ENCODE results near the gene TXNDC2.
A peak's percentile ranks its signal among the peaks of the same experiment; 100 is the strongest.

Gene TXNDC2

GRCh38 chr18:9914584-9915290 is 29.0 kb downstream of the TXNDC2 start:
- peak; percentile 7 to 39 for DNase-seq

DNA sequence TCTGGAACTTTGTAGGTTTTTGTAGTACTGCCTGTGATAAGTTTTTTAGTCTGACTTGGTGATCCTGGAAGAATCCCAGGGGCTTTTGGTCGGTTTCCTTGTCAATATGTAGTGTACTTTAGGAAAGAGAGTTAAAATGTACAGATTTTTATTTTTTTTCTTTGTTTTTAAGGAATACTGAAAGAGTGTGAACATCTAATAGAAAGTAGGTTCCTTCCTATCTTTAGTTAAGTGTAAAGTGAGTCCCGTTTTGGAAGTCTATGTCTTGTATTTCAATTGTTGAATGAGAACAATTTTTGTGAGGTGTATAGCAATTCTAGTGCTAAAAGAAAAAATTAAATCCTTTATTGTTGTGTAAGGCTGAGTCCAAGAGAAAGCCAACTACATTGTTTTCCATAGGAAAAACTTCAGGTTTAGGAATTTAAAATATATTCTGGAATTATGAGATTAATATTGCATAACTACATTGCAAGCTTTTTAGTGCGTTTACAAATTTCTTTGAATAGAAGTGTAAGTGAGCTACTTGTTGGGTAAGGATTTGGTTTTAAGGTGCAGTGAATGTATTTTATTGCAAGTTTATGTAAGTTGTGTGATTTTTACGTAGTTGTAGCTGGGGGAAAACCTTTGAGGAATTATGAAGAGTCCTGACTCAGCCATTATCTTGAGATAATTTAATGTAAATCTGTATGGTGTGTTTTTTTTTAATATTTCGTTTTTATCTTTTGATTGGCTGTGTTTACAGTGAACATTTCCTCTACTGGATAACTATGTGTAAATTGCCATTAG is 29.7 kb downstream of the TXNDC2 start:
- DNase-seq = no peak

DNA sequence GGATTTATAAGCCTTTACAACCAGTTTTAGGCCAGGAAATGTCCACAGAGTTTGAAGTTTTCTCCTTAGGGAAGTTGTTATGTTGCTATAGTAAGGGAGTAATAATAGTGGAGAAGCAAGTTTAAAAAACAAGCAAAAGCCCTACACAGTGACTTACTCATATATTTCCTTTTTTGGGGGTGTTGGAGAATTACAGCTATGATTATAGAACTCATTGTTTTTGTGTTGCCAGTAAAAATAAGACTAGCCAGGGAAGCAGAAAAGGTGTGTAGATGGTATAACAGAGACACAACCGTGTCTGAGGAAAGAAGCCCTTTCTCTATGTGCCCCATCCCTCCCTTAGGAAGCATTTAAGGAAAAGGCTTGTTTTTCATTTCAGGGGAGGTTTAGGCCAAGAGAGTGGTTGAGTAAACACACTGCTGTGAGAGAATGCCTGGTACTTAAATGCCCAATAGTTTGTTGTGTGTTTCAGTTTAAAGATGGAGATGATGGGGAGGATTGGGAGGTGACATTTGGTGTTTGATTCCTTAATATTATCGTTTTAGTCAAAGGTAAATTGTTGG is 30.4 kb downstream of the TXNDC2 start:
- DNase-seq = no peak

GRCh38 chr18:9916808-9917207 is 31.0 kb downstream of the TXNDC2 start:
- no peak for DNase-seq

DNA sequence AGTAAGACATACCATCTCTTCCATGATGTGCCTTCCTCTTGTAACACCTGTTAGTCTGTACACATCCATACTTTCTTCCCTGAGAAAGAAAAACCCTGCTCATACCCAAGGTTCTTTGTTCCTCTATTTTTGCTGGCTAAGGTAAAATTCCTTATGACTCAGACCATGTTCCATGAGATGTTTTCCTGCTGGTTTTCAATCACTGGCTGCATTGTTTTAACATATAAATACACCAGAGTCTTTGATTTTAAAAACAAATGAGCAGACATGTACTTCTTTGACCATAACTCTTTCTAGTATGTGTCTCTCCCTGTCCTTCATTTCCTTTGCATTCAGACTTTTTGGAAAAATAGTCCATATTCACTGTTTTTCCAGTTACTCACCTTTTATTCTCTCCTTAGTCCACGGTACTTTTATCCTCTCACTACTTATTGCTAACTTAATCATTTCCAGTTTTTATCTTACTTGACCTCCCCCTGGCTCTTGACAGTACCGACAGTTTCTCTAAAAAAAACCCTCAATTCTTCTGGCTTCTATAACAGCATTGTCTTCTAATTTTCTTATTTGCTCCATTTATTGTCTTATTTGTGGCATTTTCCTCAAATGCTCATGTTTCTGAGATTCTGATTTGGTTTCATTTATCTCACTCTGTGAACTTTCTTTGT is 32.4 kb downstream of the TXNDC2 start:
- no peak for DNase-seq

DNA sequence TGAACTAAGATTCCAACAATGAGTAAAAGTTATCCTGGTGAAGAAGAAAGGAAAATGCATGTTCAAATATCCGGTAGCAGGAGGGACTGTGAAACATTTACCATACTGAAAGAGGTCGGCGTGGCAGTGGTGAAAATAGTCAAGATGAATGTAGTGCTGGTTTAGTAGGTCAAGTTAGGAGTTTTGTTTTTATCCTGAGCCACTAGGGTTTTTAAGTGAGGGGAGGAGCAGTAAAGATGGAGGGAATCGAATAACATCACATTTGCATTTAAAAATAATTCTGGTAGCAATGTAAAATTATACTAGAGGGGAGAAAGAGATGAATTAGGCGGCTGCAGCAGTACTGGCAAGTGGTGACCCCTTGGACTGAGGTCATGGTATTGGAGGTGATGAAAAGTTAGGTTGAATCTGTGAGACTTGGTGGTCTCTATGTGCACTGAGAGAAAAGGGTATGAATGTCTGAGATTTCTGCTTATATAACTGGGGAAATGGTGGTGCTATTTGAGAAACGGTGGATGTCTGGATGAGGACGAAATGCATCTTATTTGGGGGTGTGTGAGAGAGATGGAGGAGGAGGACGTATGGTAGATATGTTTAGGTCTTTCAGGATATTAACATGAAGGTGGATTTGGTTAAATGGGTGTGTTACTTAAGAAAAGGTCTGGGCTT is 33.9 kb downstream of the TXNDC2 start:
- no peak for DNase-seq

GRCh38 chr18:9922592-9923311 is 37.0 kb downstream of the TXNDC2 start:
- no peak for DNase-seq

DNA sequence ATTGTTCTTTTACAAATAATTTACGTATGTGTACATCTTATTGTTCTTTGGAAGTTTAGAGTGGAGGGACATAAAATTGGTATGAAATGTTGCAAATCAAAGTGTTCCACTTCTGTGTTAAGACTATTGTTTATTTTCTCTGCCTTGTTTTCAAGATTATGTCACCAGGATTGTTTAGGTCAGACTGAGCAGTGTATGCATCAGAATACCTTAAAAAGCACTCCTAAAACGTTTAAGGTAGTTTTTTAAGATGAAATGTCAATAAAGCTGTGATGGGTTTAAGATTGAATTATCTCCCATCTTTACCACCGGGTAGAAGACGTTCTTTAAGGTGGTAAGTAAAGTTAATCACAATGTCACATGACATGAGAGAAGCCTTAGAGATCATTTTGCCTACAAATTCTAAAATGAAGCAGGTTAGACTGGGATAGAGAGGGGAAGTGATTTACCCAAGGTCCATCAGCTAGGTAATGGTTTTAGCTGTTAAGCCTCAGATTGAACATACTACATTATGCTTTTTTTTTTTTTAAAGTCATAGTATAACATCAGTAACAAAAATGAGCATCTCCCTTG is 38.7 kb downstream of the TXNDC2 start:
- DNase-seq = no peak

GRCh38 chr18:9925369-9925768 is 39.6 kb downstream of the TXNDC2 start:
- DNase-seq = no peak

DNA sequence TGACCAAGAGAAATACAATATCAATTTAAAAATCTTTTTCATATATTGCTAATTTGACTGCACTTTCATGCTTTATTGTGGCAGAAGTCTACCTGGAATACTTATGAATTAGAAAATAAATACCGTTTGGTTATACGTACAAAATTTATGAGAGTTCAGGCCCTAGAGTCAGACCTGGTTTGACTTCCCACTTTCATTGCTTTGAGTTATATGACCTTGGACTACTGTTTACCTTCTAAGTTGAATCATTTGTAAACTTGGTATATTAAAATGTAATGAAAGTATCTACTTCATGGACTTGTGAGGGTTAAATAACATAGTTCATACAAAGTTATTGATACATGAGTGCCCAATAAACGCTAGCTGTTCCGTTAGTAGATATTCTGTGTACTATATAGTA is 40.0 kb downstream of the TXNDC2 start:
- DNase-seq = no peak

DNA sequence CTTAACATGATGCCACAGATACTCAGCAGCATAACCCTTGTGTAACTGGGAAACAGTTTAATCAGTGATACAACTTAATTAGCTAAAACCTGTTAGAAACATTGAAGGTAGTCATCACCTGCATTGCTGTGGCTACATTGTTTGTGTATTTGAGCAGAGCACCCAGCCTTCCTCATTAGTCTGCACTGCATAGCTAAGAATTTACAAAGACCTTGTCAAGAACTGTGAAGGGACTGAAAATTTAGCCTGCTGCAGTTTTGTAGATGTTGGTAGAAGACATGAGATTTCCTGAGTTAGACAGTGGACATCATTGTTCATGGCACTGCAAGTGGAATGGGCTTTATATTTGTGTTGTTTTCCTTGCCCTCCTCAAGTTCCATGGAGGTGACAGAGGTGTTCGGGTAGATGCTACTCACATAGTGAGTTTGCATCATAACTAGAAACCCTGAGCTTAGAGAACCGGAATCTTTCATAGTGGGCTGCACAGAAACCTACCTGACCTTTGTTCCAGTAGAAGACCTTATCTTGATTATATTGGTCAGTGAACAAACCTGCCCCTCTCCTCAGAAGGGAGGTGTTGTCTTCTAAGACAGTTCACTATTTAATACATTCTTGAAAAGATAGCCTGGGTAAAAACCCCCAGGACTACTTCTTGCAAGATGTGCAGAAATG is 40.6 kb downstream of the TXNDC2 start:
- DNase-seq = no peak

- DNase-seq = no peak
Measured at GRCh38 chr18:9926977-9927376, 41.2 kb downstream of the TXNDC2 start.

DNA sequence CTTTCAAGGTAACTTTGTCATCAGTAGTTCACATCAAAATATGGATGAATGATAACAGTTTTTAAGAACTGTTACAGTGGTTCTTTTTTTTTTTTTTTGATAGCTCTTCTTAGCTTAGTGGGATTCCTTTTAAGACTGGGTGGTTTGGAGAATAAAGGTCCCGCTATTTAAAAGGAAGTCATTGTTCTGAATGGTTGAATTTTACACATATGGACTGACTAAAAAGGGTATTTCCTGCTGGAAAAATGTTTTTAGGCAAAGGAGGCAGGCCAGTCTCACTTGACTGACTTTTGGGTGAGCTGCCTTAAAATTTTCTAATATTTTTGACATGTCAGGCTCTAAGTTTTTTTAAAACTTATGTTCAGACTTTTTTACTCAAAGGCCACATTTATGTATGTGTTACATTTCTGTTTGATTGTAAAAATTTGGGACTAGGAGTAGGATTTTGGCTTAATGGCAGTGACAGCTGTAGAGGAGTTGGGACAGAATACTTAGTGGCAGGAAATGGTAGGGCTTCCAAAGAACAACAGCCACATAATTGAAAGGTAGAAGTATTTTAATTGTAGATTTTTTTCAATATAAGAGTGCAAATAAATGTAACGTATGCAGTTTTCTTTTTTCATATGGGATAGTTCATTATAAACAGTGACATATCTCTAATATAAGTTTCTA is 41.8 kb downstream of the TXNDC2 start:
- DNase-seq = no peak

DNA sequence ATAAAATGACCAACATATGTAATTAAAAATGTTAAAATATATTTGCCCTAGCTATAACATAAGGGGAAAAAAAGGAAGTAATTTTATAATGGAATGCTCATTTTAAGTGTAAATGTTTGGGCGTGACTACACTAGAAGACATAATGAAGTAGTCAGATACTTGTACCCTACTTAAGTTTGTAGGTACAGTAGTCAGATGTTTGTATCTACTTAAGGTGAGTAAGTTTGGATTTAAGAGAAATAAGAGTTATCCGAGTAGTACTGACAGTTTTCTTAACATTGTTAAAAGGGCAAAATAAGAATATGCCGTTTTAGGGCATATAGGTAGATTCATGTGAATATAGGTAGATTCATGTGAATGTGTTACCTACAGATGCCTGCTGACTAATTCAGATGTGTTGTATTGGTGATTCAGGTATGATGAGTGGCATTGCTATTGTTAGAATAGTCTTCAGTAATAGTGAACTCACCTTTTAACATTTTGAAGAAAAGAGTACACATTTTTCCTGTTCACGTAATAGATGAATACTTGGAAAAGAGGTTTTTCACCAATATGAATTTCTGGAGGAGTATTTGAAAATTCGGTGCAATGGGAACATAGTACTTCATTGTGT is 43.0 kb downstream of the TXNDC2 start:
- no peak for DNase-seq

GRCh38 chr18:9930299-9930884 is 44.6 kb downstream of the TXNDC2 start:
- DNase-seq = no peak

GRCh38 chr18:9931146-9931545 is 45.4 kb downstream of the TXNDC2 start:
- no peak for DNase-seq

DNA sequence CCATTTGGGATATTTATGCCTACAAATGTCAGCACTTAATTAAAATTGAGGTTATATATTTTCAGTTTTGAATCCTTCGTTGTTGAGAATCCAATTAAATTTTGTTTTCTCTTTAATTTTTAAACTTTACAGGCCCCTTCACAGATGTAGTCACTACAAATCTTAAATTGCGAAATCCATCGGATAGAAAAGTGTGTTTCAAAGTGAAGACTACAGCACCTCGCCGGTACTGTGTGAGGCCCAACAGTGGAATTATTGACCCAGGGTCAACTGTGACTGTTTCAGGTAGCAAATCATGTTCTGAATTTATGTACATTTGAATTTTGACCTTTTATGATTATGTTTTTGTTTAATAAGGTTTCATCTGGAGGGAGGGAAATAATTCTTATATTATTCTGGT is 45.9 kb downstream of the TXNDC2 start:
- DNase-seq = no peak

DNA sequence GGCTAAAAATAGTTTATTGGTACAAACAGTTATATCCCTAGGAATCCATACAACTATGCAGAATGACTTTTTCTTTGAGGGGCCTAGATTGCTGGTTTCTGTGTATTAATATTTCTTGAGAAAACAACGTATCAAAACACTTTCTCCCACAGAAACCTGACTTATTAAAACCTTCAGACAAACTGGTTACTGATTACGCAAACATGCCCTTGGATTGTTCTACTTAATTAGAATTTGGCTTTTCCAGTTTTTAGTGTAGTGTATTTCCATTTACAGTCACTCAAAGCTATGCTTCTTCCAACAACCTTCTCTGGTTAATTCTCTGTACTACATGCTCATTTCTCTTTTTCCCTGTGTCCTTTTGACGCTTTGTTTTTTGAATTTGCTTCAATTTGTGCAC is 48.1 kb downstream of the TXNDC2 start:
- DNase-seq = no peak

DNA sequence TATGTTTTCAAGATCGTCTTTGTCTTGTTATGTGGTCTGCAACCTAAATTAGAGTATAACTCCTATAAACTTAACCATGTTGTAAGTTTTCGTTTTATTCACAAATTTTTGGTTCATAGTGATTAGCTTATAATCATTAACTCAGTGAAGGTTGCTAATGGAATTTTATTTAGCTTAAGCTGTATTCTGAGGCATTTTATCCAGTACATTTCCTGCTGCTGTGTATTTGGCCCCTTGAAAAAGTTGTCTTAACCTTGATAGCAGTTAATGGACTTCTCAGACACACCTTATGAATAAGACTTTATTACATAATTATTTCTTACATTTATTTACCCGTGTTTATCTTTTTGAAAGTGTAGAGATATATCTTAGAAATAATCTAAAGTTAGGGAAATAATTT is 48.5 kb downstream of the TXNDC2 start:
- no peak for DNase-seq

Measured in SHP77 (cell line).